Stimulated activated CD8-positive, alpha-beta memory T cell treated with anti-CD3 and anti-CD28 coated beads, Interleukin-12 subunit alpha, Interleukin-12 subunit beta, amount 100 ng/mL, for 24 hours (primary cell): ENCODE data around the gene C10orf67.

Source experiments
- DNase-seq: peaks from one replicate; pipeline ENCODE4 v3.0.0-alpha.2; 2020; ENCODE audit errors: extremely low read depth

Gene C10orf67

DNA sequence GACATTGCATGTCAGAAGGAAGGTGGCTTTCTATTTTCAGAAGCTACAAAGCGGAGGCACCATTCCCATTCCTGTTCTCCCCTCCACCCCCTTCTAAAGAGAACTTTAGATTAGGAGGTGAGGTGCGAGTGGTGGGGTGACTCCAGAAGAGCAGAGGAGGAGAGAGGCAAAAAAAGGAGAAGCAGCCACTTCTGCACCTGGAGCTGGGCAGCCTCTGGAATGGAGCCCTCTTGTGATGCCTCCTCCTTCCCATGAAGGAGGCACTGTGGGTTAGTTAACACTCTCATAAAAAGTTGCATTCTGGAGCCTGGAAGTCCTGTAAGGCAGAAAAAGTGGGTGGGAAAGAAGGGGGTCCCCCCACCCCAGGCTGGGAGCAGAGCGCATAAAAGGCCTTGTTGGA lies 147.7 kb downstream of the C10orf67 start:
- no peak for DNase-seq

DNA sequence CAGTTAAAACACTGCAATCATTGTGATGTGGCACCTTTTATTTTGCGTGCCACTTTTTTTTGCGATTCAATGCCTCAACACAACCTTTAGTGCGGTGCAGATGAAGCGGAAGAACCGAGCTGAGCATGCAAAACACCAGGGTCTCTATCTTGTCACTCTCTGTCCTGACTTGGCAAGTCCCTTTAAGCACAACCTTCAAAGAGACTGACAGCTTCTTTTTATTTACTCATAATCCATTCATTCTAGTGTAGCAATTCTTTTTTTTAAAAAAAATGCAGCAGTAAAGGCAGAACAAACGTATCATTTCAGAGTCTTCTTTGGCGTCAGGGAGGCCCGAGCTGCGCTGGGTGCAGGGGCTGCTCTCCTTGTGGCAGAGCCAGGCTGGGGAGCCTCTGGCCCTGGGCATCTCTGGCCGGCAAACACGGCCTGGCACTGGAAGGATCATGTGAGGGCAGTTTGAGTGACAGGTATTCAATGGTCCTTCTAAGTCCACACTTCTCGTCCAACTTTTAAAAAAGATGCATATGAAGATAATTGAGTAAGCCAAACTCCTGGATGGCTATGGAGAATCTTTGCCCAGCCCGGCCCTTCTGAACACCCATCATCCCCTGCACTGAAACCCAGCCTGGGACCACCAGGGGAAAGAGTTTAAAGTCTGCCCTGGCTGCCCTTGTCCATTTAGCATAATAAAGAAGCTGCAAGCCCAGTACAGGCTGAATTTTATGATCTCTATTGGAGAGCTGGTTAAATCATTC lies 148.6 kb downstream of the C10orf67 start:
- DNase-seq = no peak

DNA sequence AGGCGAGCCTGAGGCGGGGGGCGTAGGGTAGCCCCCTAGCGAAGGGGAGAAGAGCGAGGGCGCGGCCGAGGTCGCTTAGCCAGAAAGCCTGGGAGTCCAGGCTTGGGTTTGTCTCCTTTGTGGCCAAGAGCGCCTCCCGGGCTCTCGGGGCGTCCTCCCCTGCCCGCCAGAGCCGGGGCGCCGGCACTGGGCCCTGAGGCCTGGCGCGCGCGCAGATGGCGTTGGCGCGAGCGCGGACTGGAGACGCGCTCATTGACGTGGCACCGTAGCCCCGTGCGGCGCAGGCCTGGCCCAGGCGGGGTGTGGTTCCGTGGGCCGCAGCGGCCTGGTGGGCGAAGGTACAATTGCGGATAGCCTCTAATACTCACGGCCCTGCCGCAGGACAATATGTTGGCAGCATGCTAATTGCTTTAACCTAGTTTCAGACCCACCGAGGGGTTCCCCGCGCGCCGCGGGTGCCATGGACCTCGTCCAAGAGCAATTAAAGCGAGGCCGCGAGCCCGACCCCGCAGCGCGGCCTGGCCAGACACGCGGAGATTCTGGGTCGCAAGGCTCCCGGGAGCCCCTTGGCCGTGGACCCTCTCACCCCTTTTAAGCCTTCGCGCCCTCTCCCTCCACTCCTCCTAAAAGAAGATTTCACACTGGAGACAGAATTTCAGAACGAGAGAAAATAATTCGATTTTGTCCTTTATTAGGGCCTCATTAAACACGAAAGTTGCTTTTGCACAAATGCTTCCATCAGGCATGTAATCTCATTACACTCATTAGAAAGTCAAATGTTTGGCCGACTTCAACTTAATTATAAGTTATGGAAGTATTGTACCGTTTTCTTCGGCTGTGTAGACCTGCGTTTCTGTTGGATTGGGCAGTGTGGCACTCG lies 149.4 kb downstream of the C10orf67 start:
- no peak for DNase-seq

DNA sequence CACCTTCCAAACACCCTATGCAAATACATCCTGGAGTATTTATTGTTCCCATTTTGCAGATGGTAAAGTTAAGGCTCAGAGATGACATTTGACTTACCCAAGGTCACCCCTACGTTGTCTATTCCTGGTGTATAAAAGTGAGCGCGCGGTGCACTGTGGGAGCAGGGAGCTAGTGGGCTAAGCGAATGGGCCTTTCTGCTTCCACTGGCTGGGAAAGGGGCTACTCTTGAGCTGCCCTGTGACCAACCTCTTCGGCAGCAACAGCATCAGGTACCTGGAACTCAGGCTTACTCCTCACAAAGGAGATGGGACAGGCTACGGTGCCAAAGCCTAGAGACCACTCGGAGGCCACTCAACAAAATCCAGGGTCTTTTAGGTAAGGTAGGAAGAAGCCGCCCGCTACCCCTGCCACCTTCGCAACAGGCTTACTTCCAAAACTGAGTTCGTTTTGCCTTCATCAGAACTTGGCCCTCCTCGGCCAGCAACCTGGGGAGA lies 150.1 kb downstream of the C10orf67 start:
- no peak for DNase-seq

DNA sequence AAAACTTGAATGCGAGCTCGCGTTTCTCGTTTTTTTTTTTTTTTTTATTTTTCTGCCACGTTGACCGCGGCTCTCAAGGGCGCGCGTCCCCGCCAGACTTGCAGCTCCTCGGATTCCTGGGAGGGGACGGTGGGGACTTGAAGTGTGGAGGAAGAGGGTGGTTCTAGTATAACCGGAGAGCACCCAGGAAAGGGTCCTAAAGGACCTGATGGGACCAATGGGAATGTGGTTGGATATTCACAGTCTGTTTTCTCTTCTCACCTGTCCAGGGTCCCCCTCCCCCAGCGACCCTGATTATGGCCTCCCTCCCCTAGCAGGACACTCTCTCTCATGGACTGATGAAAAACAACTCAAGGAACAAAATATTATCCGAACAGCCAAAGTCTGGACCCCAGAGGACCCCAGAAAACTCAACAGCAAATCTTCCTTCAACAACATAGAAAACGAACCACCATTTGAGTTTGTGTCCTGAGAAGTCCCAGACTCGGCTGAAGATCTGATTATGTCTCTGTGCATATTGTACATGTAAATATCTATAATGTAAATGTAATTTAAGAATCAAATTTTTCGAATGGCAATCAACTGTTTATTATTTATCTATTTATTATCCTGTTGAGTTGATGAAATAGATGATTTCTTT lies 151.0 kb downstream of the C10orf67 start:
- DNase-seq = no peak

DNA sequence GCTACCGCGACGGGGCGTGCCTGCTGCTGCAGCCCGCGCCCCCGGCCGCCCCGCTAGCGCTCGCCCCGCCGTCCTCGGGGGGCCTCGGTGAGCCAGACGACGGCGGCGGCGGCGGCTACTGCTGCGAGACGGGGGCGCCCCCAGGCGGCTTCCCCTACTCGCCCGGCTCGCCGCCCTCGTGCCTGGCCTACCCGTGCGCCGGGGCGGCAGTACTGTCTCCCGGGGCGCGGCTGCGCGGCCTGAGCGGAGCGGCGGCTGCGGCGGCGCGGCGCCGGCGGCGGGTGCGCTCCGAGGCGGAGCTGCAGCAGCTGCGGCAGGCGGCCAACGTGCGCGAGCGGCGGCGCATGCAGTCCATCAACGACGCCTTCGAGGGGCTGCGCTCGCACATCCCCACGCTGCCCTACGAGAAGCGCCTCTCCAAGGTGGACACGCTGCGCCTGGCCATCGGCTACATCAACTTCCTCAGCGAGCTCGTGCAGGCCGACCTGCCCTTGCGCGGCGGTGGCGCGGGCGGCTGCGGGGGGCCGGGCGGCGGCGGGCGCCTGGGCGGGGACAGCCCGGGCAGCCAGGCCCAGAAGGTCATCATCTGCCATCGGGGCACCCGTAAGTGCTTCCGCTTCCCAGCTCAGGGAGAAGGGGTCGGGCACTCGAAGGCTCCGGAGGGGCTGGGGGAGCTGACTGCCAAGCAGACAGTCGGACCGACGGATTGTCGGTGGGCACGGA lies 151.7 kb downstream of the C10orf67 start:
- DNase-seq = no peak

DNA sequence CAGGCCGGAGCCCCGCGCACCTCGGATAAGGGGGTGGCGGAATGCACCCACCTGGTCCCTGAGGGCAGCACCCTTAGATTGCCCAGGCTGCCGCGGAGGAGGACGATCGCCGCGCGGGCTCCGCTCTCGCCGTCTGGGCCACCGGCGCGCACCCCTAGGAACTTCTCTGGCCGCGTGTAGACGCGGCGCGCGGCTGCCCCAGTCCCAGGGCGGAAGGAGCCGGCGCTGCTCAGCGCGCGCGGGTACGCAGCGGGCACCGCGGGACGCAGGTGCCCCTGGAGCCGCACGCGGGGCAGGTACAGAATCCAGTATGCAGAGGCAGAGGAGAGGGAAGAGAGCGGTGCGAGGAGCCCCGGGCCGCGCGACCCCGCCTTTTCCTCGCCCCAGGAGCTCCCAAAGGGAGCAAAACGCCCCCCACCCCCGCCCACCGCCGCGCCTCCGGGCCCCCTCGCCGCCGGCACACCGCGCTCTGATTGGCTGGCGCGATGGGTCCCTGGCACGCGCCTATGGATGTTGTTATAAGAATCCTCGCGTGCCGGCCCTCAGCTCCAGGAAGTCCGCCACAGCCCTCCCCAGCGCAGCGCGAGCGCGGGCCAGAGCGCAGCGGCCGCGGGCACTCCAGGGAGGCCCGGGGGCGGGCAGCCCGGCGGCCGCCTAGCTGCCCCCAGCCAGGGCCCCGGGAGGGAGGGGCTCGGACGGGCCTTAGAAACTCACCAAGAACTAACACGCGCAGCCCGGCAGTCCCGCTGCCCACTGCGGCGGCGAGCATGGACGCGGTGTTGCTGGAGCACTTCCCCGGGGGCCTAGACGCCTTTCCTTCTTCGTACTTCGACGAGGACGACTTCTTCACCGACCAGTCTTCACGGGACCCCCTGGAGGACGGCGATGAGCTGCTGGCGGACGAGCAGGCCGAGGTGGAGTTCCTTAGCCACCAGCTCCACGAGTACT lies 152.6 kb downstream of the C10orf67 start, which contains the start of gene PTF1A:
TSS of gene PTF1A (plus strand) at position 549 of the 948 bp plus-strand sequence. CDS start at position 768, 219 bp downstream.
- no peak for DNase-seq

DNA sequence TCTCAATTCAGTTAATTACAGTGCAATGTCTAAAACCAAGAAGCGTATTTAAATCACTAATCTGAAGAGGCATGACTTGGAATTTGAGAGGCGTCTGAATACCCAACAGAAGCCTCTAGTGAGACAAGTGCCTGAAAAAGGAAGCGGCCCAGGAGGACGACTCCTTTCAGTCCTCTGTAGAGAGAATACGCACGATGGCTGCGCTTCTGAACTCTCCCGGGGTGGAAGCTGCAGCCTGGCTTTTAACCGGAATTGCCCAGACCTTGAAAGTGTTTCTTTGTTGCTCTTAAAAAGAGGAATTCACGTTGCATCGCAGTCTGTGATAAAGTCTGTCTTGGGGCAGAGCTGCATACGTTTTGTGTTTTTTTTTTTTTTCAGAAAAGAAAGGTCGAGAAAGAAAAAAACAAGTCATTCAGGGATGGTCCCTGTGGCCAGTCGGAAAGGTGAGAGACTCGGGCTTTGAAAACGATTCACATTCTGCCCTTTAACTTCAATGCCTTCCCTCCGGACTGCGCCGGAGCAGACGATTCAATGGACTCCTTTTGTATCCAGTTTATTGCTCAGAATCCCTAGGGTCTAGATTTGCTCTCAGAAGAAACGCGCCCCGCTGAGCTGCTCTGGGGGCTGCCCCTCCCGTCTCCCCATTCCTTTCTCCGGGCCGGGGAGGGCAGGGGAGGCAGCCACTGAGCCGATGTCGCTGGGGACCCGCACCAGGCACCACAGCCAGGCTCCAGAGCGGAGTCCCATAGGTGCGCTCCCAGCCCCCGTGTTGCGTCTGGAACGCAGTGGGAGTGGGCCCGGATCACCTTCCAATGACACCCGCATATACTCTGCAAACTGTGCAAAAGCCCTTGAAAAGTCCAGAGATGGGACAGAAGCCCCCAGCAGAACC lies 153.5 kb downstream of the C10orf67 start:
- DNase-seq = no peak

DNA sequence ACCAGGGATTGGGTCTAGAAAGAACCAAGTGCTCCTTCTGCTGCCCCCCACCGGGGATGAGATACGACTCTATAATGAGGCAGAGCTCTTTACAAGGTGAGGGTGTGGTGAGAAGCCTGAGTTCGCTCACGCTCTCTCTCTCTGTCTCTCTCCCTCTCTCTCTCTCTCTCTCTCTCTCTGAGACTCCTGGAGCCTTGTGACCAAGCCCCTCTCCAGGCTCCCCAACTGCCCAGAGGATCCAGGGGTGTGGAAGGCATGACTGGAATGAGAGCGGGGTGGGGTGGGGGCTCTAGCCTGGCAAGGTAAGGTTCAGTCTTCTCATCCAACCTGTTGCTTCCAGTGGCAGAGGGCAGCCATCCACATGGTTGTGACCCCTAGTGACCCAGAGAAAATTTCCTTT lies 155.6 kb downstream of the C10orf67 start:
- no peak for DNase-seq

DNA sequence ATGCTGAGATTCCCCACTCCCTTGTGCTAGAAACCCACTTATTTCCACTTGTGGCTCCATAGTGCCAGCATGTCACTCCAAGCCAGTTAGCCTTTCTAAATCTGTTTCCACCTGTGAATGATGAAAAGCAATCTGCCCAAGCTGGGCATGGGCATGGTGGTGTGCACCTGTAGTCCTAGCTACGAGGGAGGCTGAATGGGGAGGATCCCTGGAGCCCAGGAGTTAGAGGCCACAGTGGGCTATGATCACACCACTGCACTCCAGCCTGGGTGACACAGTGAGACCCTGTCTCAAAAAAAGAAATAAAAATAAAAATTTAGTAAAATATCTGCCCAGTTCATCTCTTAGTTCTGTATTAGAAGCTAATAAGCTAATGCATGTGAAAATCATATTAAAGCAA lies 157.4 kb downstream of the C10orf67 start:
- no peak for DNase-seq

DNA sequence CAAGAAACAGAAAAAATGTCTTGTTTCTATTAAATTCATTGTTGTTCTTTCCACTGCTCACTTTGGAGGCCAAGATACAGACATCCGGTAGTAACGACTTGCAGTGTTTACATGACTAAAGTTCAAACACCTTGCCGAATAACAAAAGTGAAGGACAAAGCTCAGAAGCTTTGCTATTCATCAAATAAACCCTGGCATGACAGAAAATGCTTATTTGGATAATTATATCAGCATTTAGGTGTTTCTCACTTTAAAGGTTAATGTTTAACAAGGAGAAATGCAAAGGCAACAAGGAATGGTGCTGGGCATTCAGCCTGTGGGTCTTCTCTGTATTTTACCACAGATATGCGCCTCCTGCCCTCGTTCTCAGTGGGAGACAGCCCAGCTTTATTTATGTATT lies 157.9 kb downstream of the C10orf67 start:
- DNase-seq = no peak

DNA sequence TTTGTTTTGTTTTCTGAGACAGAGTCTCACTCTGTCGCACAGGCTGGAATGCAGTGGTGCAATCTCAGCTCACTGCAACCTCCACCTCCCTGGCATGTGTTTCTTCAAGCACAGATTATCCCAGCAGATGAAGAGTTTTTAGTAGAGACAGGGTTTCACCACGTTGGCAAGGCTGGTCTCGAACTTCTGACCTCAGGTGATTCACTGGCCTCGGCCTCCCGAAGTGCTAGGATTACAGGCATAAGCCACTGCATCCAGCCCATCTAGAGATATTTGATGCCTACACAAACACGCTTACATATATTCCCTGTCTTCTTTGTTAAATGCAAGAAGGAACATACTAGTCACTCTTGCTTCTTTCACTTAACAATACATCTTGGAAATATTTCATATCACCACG lies 158.4 kb downstream of the C10orf67 start:
- no peak for DNase-seq

DNA sequence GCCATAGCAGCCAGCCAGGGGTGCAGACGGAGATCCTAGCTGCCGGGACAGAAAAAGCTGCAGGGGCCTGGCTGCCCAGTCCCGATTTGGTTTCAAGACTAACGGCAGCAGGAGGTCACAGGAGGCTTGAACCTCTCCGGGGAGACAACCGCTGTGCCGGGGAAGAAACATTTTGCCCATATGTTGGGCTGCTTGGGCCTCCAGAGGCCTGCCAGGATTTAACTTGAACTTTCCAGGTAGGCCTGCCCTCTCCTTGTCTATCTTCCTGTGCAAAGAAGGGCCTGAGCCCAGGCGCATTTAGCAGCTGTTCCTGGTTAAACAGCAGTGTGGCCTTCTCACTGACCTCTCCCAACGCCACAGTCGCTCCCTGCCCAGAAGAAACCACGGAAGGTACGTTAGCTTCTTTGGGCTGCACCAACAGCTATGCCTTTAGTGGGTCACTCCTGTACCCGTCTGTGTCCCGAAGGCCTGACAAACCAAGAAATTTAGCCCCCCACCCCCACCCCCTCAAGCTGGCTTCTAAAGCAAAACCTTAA lies 169.6 kb downstream of the C10orf67 start:
- DNase-seq = no peak

DNA sequence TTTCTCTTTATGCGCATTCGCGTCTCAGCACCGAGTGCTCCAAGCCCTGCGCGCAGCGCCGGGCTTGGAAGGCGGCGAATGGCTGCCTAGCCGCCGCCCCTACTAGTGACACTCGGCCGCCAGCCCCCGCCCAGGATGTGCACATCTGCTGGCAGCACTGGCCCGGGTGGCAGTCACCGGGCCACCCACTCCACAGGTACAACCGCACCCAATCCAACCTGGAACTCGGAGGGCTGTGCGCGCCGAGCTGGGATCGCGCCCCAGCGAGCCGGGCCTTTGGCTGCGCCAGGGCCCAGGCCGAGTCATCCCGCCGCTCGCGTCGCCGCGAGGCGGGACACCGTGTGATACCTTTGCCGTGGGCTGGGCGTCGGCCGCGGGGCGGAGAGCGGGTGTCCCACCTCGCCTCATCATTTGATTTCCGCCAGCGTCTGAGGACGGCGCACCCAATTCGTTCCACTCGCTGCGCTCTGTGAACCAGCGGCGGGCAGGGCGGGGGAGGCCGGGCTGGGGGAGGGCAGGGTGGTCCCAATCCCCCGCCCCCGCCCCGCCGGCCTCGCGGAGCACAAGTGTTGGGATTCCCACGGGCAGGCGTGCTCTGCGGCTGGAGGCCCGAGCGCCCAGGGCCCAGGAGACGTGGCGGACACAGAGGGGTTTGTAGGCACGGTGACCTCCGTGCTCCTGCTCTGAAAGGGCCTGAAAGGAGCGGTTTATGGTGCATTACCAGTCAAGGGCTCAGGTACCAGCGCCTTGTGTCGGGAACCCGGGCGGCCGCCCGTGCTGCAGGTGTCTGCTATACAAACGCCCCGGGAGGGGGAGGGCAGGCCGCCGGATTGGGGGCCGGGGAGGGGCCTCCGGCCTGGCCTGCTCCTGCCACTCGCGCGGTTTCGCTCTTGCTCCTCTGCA lies 170.3 kb downstream of the C10orf67 start:
- no peak for DNase-seq

DNA sequence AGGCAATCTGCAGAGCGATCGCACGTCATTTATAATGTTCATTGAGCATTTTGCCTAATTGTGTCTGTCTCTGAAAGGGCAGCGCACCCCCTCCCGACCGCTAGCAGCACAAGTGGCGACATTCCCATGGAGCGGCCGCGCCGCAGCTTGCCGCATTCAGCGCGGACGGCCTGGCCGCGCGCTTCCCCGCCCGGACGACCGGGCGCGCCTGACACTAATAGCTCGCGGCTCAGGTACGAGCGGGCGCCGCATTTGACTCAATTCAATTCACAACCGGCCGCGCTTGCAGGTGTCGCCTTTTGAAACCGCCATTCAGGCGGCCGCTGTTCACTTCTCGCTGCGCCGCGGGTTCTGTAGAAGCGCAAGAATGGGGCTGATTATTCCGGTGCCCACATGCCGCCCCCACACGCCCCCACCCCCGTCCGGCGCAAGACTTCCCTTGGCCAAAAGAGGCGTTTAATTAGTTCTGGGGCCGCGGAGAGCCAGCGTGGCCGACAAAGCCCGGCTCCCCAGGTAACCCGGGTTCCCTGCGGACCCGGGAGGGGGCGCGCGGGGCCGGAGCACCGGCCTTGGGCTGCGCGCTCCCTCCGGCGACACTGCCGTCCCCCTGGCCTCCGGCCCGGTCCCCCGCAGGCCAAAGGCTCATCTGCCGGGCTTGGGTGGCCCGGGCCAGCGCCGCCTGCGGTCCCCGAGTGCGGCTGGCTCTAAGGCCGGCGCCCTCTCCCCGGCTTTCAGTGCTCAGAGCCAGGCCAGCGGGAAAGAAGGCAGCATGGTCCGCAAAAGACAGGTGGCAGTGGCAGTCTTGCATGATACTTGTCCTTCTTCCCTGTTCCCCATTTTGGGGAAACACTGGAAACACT lies 171.2 kb downstream of the C10orf67 start:
- DNase-seq = no peak

DNA sequence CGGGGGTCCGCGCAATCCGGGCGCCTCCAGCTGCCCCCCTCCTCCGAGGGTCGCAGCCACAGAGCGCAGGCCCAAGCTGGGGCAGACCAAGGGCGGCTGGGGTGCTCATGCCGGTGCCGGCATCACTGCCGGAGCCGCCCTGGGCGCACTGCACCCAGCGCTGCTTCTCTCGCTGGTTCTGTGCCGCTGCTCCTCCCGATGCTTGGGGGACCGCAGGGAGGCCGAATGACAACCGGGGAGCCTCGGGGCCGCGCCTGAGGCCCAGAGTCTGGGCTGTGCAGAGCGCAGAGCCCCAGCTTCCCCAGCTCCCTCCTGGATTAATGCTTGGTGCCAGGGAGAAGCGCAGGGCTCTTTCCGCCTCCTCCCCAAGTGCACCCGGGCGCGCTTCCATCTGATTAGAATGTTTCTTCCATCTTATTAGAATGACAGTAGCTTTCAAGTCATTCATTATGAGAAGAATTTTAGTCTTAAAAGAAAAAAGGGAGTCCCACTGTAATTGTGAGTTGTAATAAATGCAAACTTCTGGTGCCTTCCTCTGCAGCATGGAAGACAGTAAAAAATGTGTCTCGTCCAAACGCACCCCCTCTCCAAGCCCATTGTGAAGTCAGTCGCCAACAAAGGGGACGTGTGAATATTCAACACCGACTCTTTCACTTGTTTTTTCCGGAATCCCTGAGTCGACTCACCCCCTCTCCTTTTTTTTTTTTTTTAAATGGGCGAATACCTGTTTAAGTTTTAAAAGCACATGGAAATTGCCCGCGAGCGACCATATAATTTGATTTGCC lies 172.0 kb downstream of the C10orf67 start:
- no peak for DNase-seq
